Measurements from ENCODE around the gene KLHDC3.
A peak's percentile ranks its signal among the peaks of the same experiment; 100 is the strongest.

The KLHDC3 gene, protein sequence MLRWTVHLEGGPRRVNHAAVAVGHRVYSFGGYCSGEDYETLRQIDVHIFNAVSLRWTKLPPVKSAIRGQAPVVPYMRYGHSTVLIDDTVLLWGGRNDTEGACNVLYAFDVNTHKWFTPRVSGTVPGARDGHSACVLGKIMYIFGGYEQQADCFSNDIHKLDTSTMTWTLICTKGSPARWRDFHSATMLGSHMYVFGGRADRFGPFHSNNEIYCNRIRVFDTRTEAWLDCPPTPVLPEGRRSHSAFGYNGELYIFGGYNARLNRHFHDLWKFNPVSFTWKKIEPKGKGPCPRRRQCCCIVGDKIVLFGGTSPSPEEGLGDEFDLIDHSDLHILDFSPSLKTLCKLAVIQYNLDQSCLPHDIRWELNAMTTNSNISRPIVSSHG

DNA sequence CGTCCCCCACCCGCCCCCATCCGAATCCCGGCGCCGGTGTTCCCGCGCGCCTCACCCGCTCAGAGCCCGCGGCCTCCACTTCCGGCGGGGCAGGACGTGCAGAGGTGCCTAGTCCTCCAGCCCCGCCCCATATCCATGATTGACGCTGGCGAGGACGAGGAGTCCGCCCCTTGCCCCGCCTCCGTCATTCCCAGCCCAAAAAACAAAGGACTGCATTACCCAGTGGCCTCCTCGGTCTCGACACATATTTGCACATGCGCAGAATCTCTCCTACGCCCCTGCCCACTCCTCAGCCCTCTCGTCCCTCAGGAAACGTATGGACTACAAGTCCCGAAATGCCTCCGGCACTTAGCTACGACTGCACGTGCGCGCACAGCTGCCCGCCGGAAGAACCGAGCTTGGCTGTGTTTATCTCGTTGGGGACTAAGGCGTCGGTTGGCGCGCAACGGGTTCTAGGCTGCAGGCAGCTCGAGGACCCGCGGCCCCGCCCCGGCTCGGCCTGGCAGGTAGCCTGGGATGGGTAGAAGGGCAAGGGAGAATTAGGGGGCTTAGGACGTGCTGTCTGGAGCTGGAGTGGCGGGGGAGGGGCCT is at the start of gene KLHDC3, which contains the start of gene MEA1:
Gene KLHDC3, plus strand, starts transcription at position 407 of the 591 bp plus-strand sequence. CDS start 2,944 bp downstream, outside the sequence.
Gene MEA1, minus strand, starts transcription at position 104 of the 591 bp plus-strand sequence. CDS start 133 bp downstream, outside the sequence.
- peak; percentile 99 for DNase-seq

- DNase-seq: no peak
Observed at GRCh38 chr6:42966571-42966970, 47.5 kb upstream of the KLHDC3 start.

DNA sequence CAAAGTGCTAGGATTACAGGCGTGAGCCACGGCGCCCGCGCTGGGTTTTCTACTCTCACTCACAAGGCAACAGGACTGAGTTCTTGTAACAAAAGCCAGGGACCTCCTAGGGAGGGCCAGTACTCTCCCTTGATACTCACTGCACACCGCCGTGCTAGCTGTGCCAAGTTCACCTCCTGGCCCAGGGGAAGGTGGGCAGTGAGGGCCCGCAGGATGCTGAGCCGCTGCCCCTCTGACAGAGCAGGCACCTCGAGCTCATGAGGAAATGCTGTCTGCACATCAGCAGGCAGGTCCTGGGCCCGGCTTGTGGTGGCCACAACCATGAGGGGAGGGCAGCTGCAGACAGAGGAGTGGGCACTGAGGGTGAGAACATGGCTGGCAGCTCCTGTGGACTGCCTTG is 46.8 kb upstream of the KLHDC3 start:
- no peak for DNase-seq

- no peak for DNase-seq
Observed at GRCh38 chr6:42968126-42968701, 45.8 kb upstream of the KLHDC3 start.

- DNase-seq: no peak
Observed at GRCh38 chr6:42968783-42969182, 45.3 kb upstream of the KLHDC3 start.

DNA sequence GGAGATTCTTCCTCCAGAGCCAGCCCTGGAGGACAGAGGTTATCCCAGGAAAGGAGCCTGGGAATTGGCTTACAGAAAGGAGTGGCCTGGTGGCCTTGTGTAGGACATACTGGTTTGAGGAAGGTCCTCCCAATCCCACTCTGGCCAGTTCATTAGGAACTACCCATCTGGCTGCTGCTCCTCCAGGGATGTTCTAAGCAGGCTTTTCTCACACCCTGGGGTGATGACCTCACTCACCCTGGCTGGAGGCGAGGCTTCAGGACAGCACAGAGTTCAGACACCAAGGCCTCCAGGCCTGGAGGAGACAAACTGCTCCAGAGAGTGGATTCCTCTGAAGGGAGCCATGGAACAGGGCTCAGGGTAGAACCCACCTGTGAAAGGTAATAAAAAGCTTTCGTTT is 44.6 kb upstream of the KLHDC3 start:
- no peak for DNase-seq

DNA sequence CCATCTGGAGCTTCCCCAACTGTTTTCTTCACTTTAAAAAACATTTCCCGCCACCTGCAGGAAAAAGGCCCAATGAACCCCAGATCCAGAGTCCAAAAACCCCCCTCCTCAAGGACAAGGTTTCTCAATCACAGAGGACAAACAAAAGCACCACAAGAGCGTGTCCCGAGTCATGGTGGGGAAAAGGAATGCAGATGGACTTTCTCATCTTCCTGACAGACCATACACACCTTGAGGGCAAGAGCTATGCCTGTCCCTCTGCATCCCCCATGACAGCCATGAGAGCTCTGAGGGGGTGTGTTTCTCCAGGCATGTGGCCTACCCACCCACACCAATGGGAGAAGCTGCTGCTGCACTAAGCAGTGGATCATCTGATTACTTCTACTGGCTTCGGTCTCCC is 44.1 kb upstream of the KLHDC3 start:
- no peak for DNase-seq

DNA sequence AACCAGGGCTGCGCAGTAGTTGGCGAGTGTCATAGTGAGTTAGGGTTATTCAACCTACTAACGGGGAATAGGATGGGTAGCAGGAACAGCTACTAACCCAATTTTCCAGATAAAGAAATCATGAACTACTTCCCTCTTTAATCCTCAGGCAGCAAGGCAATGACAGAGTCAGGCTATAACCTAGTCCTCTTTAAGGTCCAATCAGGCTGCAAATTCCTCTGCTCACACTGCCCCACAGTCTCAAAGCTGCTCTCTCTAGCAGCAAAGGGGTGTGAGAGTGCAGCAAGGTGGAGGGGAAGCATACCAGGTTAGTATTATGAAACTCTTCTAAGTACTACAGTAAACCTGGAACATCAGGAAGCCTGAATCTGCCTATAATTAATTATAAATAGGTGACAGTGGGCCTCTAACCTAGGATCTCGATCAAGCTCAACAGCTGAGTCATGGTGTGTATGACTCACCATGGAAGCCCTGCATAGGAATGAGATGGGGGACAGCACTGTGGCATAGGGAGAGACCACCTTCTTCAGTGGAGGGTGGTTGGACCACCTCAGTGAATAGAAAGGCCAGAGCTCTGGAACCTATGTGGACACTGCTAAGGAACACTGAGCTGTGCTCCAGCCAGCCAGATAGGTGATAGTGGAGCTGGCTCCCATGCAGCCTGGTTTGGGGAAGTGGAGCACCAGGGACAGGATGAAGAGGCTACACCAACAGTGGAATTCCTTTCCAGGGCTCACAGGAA is 43.0 kb upstream of the KLHDC3 start:
- DNase-seq: no peak

DNA sequence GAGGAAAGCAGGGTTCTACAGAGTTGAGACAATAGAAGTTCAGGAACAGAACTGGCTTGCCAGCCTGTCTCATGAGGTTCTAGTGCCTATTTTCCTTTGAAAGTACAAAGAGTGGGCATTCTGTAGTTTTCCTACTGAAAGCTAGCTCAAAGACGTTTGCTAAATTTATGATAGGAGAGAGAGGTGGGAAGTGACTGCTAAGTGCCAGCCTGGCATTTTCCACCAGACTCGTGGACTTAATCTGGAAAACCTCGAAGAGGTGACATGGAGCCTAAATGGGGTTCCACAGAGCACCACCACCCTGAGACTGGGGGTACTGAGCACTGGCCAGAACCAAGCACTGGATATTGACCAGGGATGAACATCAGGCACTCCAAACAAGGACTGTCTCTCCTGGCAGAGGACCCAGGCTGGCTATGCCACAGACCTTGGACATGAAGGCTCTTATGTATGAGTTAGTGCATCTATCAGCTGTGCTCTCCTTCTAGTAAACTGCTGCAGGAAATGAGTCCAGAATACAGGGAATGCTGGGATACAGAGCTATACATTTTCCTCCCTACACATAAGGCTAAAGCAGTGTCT is 42.2 kb upstream of the KLHDC3 start:
- DNase-seq: peak in 1 of 2 donors; percentile 6

DNA sequence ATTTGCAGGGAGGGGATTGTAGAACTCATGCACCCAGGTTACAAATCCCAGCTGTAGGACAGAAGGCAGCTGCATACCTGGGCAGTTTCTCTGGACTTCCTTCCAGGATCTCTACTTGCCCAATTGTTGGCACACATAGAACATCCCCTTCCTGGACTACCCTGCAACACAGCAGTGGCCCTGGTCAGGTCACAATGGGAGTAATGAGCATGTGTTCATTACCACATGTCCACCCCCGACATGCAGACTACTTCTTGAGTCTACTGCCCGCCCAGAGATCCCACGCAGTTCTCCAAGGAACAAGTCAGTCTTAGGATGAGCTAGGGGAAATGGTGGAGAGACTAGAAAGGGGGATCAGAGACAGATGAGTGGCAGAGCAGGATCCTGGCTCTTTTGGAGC is 40.1 kb upstream of the KLHDC3 start:
- DNase-seq: no peak

- no peak for DNase-seq
Observed at GRCh38 chr6:42974919-42975505, 39.0 kb upstream of the KLHDC3 start.

GRCh38 chr6:42978487-42978838 is 35.6 kb upstream of the KLHDC3 start:
- DNase-seq: no peak

- DNase-seq: peak; percentile 73 to 81
Observed at GRCh38 chr6:42978839-42979522, 35.1 kb upstream of the KLHDC3 start, which contains the start of gene PEX6. Gene PEX6 (minus strand): TSS chr6:42979181. CDS start chr6:42979150, 31 bp downstream.

- no peak for DNase-seq
Observed at GRCh38 chr6:42979523-42980177, 34.4 kb upstream of the KLHDC3 start.

- no peak for DNase-seq
Observed at GRCh38 chr6:42981836-42982235, 32.2 kb upstream of the KLHDC3 start.

- DNase-seq: peak; percentile 98 to 100
Observed at GRCh38 chr6:42984001-42984923, 29.8 kb upstream of the KLHDC3 start, which contains the start of gene PPP2R5D. Gene PPP2R5D (plus strand): TSS chr6:42984570. CDS start chr6:42984678, 108 bp downstream.

DNA sequence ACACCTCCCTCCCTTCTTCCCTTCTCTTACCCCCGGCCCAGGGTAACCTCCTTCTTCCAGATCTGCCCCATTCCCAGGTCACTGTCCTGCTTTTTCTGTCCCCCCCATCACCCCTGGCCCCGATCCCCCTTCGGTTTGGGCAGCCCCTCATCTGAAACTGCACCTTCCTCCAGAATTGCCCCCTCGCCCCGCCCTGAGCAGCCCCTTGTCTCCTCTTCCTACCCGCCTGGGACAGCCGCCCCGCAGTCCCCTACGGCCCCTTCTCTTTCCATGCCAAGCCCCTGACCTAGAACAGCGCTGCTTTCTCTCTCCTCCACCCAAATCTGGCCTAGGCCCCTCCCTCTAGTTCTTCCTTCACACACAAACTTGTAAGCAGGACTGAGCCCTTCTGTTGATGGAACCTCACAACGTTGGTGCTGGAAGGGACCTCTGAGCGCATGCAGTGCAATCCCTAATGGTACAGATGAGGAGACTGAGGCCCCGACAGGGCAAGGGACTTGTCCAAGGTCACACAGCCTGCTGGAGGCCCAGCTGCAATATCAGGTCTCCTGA is 29.0 kb upstream of the KLHDC3 start:
- DNase-seq: no peak

DNA sequence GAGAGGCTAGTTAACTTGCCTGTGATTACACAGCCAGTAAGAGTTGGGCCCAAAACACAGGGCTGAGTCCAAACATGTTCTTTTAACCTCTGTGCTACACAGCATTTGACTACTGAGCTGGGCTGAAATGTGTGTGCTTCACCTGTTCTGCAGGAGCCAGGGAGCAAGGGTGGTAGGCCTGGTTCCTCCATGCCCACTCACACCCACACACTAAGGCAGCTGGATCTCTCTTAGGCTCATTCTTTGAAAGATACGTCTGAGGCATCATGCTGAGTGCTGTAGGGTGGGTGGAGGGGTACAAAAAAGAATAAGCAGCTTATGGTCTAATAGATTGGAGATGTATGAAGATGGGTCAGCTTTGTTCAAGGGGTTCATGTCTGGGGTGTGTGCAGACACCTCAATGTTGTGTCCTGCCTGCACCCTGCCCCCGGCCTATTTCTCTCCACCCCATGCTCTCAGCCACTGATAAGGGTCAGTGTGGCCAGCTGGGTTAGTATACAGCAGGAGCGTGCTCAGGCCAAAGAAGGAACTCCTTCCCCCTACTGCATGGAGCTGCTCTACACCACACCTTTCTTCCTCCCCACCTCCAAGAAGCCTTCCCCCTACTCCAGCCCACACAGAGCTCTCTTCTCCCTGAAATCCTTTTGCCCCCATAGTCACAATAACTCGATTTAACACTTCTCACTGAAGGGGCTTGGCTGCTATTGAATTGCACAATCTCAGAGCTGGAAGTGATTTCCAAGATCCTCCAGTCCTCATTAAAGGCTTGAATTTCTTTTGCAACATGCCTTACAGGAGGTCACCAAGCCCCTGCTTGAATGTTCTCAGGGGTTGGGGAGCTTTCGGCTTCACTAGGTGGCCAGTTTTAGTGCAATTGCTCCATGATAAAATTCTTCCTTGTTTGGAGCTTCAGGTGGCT is 26.3 kb upstream of the KLHDC3 start:
- DNase-seq: no peak
